WTC11 (cell line): ENCODE data around the gene NRXN3.

Source experiments
- ATF6 ChIP-seq: sonication (generic); formaldehyde crosslinking; IDR thresholded peaks from 2 replicates; pipeline ENCODE4 v1.8.1; 2023; ENCODE audit warnings: mild to moderate bottlenecking, missing genetic modification reagents
- CTCF ChIP-seq: fragments of 200-600 bp; IDR thresholded peaks from 2 replicates; pipeline ENCODE4 v1.8.0; 2022; ENCODE audit warnings: antibody characterized with exemption
- ESRRA ChIP-seq: sonication (generic); formaldehyde crosslinking; IDR thresholded peaks from 2 replicates; pipeline ENCODE4 v1.8.1; 2022; ENCODE audit warnings: mild to moderate bottlenecking, missing genetic modification reagents, borderline replicate concordance
- JUN ChIP-seq: sonication (generic); formaldehyde crosslinking; IDR thresholded peaks from 2 replicates; pipeline ENCODE4 v1.8.0; 2023; ENCODE audit warnings: mild to moderate bottlenecking, missing genetic modification reagents
- NFYB ChIP-seq: sonication (generic); formaldehyde crosslinking; conservative IDR thresholded peaks from 2 replicates; pipeline ENCODE4 v1.8.0; 2022; ENCODE audit warnings: low read depth, missing genetic modification reagents

GRCh38 chr14:79376557-79376956 lies 1206.4 kb downstream of the NRXN3 start:
- TF ChIP-seq JUN (CRISPR knock-in tag) (no peak), ESRRA (CRISPR knock-in tag) (no peak), ATF6 (no peak), CTCF (no peak), NFYB (no peak)
